Cardiac fibroblast (primary cell): Measurements from ENCODE around the gene SH3TC1.

ENCODE experiments used
- DNase-seq, 2 donors: peaks; one replicate each; pipeline versions ENCODE4 v3.0.0 to v3.0.0-alpha.2; 2010; ENCODE audit warnings: low read depth in 2 of 2
- H3K4me3 ChIP-seq, 2 donors: replicated peaks in 1 of 2; 1 replicate in 1 of 2; 2 replicates in 1 of 2; pipeline ENCODE4 v1.5.1; 2011; ENCODE audit warnings: low read depth in 2 of 2, low read length in 2 of 2, mild to moderate bottlenecking in 2 of 2, moderate library complexity in 1 of 2
- TF ChIP-seq, protein P1 (sequence below): IDR thresholded peaks from one replicate; pipeline ENCODE4 v1.5.1; 2011; ENCODE audit warnings: low read depth, mild to moderate bottlenecking, low read length, inconsistent platforms

The SH3TC1 gene

DNA sequence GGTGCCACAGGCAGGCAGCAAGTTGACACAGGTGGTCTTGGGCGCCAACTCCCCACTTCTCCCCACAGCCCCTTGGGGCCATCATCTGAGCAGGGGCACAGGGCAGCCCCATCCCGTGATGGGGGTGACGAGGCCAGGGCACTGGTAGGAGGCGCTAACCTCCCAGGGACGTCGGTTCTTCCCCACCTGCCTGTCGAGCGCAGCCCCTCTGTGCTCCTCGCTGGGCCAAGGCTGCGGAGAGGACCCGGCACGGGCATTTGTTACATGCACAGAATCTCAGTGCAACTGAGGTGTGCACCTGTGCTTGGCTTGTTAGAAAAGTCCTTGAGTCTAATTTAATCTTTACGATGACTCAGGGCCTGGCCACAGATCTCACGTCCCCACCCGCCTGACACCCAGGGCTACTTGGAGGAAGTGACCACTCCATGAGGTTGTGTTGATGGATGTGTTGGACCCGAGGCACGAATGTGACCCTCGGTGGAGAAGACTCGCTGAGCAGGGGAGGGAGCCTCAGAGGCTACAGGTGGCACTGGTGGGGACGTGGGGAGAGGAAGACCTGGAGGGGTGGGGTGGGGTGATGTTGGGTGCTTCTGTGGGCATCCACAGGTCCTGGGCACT is 3.1 kb upstream of the SH3TC1 start:
- no peak overlapping the region for H3K4me3 ChIP-seq
- no peak for DNase-seq
- TF ChIP-seq, protein P1, sequence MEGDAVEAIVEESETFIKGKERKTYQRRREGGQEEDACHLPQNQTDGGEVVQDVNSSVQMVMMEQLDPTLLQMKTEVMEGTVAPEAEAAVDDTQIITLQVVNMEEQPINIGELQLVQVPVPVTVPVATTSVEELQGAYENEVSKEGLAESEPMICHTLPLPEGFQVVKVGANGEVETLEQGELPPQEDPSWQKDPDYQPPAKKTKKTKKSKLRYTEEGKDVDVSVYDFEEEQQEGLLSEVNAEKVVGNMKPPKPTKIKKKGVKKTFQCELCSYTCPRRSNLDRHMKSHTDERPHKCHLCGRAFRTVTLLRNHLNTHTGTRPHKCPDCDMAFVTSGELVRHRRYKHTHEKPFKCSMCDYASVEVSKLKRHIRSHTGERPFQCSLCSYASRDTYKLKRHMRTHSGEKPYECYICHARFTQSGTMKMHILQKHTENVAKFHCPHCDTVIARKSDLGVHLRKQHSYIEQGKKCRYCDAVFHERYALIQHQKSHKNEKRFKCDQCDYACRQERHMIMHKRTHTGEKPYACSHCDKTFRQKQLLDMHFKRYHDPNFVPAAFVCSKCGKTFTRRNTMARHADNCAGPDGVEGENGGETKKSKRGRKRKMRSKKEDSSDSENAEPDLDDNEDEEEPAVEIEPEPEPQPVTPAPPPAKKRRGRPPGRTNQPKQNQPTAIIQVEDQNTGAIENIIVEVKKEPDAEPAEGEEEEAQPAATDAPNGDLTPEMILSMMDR, result no peak

DNA sequence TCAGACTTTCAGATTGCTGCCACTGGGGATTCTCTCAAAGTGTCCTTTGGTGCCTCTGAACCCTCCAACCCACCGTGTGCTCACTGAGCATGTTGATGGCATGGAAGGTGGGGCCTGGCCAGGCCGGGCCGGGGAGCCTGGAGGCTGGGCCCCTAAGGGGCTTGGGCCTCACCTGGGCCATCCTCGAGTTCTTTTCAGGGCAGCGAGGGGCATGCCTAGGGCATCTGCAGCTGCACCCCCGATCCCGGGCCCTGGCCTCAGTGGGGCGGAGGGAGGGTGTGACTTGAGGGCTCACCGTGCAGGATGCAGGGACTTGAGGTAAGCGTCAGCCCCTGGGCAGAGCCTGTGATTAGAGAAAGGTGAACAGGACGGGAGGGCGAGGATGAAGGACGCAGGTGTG is 1.6 kb upstream of the SH3TC1 start:
- TF ChIP-seq, protein P1, result no peak
- H3K4me3 ChIP-seq, result no peak overlapping the region
- no peak for DNase-seq

DNA sequence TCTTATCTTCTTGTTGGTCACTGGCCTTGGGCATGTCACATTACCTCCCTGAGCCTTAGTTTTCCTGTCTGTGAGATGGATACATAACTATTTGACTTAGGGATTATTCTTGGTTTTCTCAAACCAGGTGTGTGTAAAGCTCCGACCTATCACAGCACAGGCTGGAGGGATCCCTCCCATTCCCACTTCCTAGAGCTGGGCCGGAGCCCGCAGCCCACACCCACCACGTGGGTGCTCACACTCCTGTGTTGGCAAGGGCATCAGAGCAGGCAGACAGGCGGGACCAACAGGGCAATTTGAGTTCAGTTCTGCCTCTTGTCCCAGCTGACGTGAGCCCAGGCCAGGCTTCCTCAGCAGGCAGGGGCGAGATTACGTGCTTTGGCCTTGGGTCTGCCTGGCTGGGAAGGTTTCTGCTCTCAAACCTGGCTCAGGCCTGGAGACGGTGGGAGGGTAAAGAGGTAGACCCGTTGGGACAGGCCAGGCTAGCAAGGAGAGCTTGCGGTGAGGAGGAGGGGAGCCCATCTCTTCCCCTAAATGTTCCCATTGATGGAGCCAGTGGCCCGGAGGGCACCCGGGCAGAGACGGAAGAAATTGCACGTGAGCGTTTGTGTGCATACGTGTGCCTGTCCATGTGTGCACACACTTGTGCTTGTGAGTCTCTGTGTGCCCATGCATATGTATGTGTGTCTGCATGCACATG is 734 bp upstream of the SH3TC1 start:
- no peak overlapping the region for H3K4me3 ChIP-seq
- TF ChIP-seq, protein P1, result no peak
- no peak for DNase-seq

DNA sequence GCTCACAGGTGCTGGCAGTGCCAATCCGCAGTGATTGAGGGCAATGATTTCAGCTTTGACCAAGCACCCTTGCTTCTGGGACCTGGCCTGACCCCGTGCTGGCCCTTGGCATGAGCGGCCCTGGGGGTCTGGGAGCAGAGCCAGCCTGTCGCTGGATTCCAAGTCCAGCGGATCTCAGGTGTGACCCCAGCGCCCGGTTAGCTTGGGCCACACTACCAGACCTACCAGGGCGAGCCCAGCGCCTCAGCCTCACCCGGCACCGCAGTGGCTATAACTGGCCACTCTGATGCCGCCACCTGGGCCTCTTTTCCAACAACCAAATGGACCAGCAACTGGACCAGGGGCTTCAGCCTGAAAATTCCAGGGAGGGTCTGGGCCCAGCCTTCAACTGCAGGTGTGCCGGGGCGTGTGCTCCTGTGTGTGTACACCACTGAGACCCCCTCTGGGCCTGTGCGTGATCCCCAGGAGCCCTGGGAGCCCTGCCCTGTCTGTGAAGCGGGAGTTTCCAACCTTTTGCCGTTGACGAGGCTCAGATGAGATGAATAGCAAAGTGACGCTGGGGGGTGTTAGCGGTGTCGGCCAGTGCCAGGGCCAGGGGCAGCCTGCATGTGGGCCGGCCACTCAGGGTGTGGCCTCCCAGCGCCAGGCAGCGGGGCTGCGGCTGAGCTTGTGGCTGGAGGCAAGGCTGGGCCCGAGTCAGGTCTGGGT is 658 bp downstream of the SH3TC1 start:
- DNase-seq, result no peak
- TF ChIP-seq, protein P1, result no peak
- H3K4me3 ChIP-seq, result peak overlapping the region; percentile 18 to 60

DNA sequence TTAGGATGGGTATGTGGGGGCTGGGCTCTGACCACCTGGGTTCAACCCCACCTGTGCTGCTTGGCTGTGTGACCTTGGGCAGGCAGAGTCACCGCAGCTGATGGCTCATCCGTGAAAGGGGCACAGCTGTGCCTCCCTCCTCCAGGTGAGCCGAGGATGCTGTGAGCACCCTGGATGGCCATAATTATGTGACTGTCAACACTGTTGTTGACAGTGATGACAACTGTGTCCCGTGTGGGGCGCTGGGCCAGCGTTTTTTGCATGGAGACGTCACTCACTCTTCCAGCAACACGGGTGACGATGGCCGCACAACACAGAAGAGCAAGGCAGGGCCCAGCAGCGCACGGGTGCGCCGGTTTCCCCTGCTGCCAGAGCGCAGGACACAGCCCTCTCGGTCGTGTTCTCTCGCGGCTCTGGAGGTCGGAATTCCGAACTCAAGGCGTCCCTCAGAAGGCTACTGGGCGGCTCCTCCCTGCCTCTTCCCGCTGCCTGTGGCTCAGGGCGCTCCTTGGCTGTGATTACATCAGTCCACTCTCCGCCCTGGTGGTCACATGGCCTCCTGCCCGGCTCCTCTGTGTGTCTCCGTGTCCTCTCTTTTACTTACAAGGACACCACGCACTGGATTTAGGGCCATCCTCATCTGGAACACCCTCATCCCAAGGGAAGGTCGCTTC is 1.3 kb downstream of the SH3TC1 start:
- peak overlapping the region; percentile 11 to 60 for H3K4me3 ChIP-seq
- peak; percentile 62 to 78 for DNase-seq
- TF ChIP-seq, protein P1, result no peak

DNA sequence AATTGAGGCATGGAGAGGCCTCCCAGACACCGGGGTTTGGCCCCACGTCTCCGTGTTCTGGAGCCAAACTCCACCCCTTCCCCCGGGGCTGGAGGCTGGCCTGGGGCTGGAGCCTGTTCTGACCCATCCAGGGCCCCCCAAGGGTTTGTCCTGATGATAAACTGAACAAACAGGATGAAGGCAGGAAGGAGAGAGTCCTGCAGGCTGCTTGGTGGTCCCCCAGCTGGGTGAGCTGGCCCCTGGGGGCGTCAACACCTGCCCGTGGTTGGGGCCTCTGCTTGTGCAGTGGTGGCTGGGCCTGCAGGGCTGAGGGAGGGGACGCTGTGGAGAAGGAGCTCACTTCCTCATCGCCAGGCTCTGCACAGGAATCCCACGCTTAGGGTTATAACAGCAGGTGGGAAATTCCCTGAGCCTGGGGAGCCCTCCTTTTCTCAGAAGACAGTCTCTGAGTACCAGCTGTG is 2.3 kb downstream of the SH3TC1 start:
- TF ChIP-seq, protein P1, result no peak
- DNase-seq, result peak in 1 of 2 donors; percentile 43
- peak overlapping the region in 1 of 2 donors; percentile 60 for H3K4me3 ChIP-seq
